Activated CD8-positive, alpha-beta memory T cell treated with anti-CD3 and anti-CD28 coated beads for 48 hours (primary cell): ENCODE measurements around the gene MPZL1.

ENCODE experiments used
- DNase-seq, 3 experiments: peaks; one replicate each; pipeline ENCODE4 v3.0.0-alpha.2; 2020; ENCODE audit warnings: low read depth in 2 of 3, low spot score in 2 of 3

MPZL1 gene

GRCh38 chr1:167748906-167749305 lies 27.1 kb downstream of the MPZL1 start:
- no peak for DNase-seq

GRCh38 chr1:167749741-167750140 lies 28.0 kb downstream of the MPZL1 start:
- DNase-seq, result no peak

GRCh38 chr1:167750641-167751040 lies 28.9 kb downstream of the MPZL1 start:
- DNase-seq, result no peak

- DNase-seq, result no peak
These were observed 29.9 kb downstream of the MPZL1 start for GRCh38 chr1:167751676-167752075.

GRCh38 chr1:167752219-167752985 lies 30.6 kb downstream of the MPZL1 start:
- DNase-seq, result no peak

GRCh38 chr1:167755654-167756053 lies 33.9 kb downstream of the MPZL1 start:
- DNase-seq, result no peak

- no peak for DNase-seq
These were observed 35.1 kb downstream of the MPZL1 start for GRCh38 chr1:167756730-167757405.

- no peak for DNase-seq
These were observed 35.9 kb downstream of the MPZL1 start for GRCh38 chr1:167757433-167758309.

- no peak for DNase-seq
These were observed 39.6 kb downstream of the MPZL1 start for GRCh38 chr1:167761400-167761799.

- no peak for DNase-seq
These were observed 40.4 kb downstream of the MPZL1 start for GRCh38 chr1:167762061-167762746.

GRCh38 chr1:167763525-167764220 lies 41.9 kb downstream of the MPZL1 start:
- no peak for DNase-seq

- no peak for DNase-seq
These were observed 42.9 kb downstream of the MPZL1 start for GRCh38 chr1:167764458-167765330.

- DNase-seq, result no peak
These were observed 43.7 kb downstream of the MPZL1 start for GRCh38 chr1:167765496-167765895.

- DNase-seq, result no peak
These were observed 44.8 kb downstream of the MPZL1 start for GRCh38 chr1:167766538-167766937.

- no peak for DNase-seq
These were observed 46.0 kb downstream of the MPZL1 start for GRCh38 chr1:167767761-167768160.

- DNase-seq, result no peak
These were observed 48.3 kb downstream of the MPZL1 start for GRCh38 chr1:167770127-167770526.

GRCh38 chr1:167772436-167772835 lies 50.7 kb downstream of the MPZL1 start:
- DNase-seq, result no peak

- no peak for DNase-seq
These were observed 51.7 kb downstream of the MPZL1 start for GRCh38 chr1:167773516-167773915.

- DNase-seq, result no peak
These were observed 52.9 kb downstream of the MPZL1 start for GRCh38 chr1:167774710-167775109.

GRCh38 chr1:167775178-167775577 lies 53.4 kb downstream of the MPZL1 start:
- DNase-seq, result no peak
